ENCODE measurements around the gene ARL15. TPM values are rescaled to one million over a fixed set of nuclear protein-coding genes. Genes with fewer than 3 reads are reported as not detected.

The ARL15 gene
- total RNA-seq, 2 experiments from 2014 or later: 13.5 to 13.8 TPM

GRCh38 chr5:54186912-54187445 is 123.4 kb downstream of the ARL15 start:
- H3K4me3 Mint-ChIP-seq: no peak overlapping the region
- ChIA-PET POLR2A (no interaction called here), CTCF (no interaction called here)
- H3K27ac Mint-ChIP-seq: no peak overlapping the region
- no peak for DNase-seq
- peaks cover 6% of the 10 kb centered on the region for H3K9me3 Mint-ChIP-seq
- no peaks in the 10 kb centered on the region for H3K27me3 Mint-ChIP-seq
- H3K36me3 Mint-ChIP-seq (ENCODE audit: low read depth): no peaks in the 10 kb centered on the region
- no peaks in the 10 kb centered on the region for H3K4me1 Mint-ChIP-seq

- H3K27me3 Mint-ChIP-seq: no peaks in the 10 kb centered on the region
- no peaks in the 10 kb centered on the region for H3K4me1 Mint-ChIP-seq
- DNase-seq: no peak
- ChIA-PET POLR2A (no interaction called here), CTCF (no interaction called here)
- peaks cover 6% of the 10 kb centered on the region for H3K9me3 Mint-ChIP-seq
- H3K4me3 Mint-ChIP-seq: no peak overlapping the region
- H3K27ac Mint-ChIP-seq: no peak overlapping the region
- H3K36me3 Mint-ChIP-seq (ENCODE audit: low read depth): no peaks in the 10 kb centered on the region
Measured at GRCh38 chr5:54186108-54186507, 124.3 kb downstream of the ARL15 start.

- no peak for DNase-seq
Measured at GRCh38 chr5:54184806-54185205, 125.6 kb downstream of the ARL15 start.

GRCh38 chr5:54180630-54181031 is 129.7 kb downstream of the ARL15 start:
- no peak overlapping the region for H3K4me3 Mint-ChIP-seq
- peaks cover 7% of the 10 kb centered on the region for H3K9me3 Mint-ChIP-seq
- no peaks in the 10 kb centered on the region for H3K4me1 Mint-ChIP-seq
- ChIA-PET POLR2A (no interaction called here), CTCF (no interaction called here)
- no peaks in the 10 kb centered on the region for H3K27me3 Mint-ChIP-seq
- no peak for DNase-seq
- no peak overlapping the region for H3K27ac Mint-ChIP-seq
- H3K36me3 Mint-ChIP-seq (ENCODE audit: low read depth): no peaks in the 10 kb centered on the region

More at GRCh38 chr5:54184806-54185205, 125.6 kb downstream of the ARL15 start:
- H3K36me3 Mint-ChIP-seq (ENCODE audit: low read depth): no peaks in the 10 kb centered on the region
- ChIA-PET POLR2A (interaction anchor here (0.6 kb wide), 1 partner anchor 622 kb away, joined by 3 read pairs; no protein-coding TSS in a partner anchor), CTCF (interaction anchor here (0.7 kb wide), 2 partner anchors 306 to 1762 kb away, joined by 3 to 5 read pairs; no protein-coding TSS in a partner anchor)
- H3K27me3 Mint-ChIP-seq: no peaks in the 10 kb centered on the region
- H3K27ac Mint-ChIP-seq: no peak overlapping the region
- no peak overlapping the region for H3K4me3 Mint-ChIP-seq
- peaks cover 7% of the 10 kb centered on the region for H3K9me3 Mint-ChIP-seq
- no peaks in the 10 kb centered on the region for H3K4me1 Mint-ChIP-seq

GRCh38 chr5:54178991-54179390 is 131.4 kb downstream of the ARL15 start:
- H3K4me3 Mint-ChIP-seq: no peak overlapping the region
- peaks cover 2% of the 10 kb centered on the region for H3K9me3 Mint-ChIP-seq
- no peak for DNase-seq
- ChIA-PET POLR2A (no interaction called here), CTCF (no interaction called here)
- no peaks in the 10 kb centered on the region for H3K27me3 Mint-ChIP-seq
- no peaks in the 10 kb centered on the region for H3K36me3 Mint-ChIP-seq (ENCODE audit: low read depth)
- H3K27ac Mint-ChIP-seq: no peak overlapping the region
- no peaks in the 10 kb centered on the region for H3K4me1 Mint-ChIP-seq

GRCh38 chr5:54178207-54178606 is 132.2 kb downstream of the ARL15 start:
- CTCF ChIA-PET: no interaction called here
- no peaks in the 10 kb centered on the region for H3K27me3 Mint-ChIP-seq
- H3K36me3 Mint-ChIP-seq (ENCODE audit: low read depth): no peaks in the 10 kb centered on the region
- POLR2A ChIA-PET: no interaction called here
- DNase-seq: no peak
- H3K4me1 Mint-ChIP-seq: no peaks in the 10 kb centered on the region
- H3K9me3 Mint-ChIP-seq: peaks cover 2% of the 10 kb centered on the region
- no peak overlapping the region for H3K27ac Mint-ChIP-seq
- no peak overlapping the region for H3K4me3 Mint-ChIP-seq

- H3K4me3 Mint-ChIP-seq: no peak overlapping the region
- no peak overlapping the region for H3K27ac Mint-ChIP-seq
- no peak for DNase-seq
- H3K27me3 Mint-ChIP-seq: no peaks in the 10 kb centered on the region
- H3K9me3 Mint-ChIP-seq: peaks cover 2% of the 10 kb centered on the region
- ChIA-PET CTCF (no interaction called here), POLR2A (no interaction called here)
- peaks cover 2% of the 10 kb centered on the region for H3K4me1 Mint-ChIP-seq
- no peaks in the 10 kb centered on the region for H3K36me3 Mint-ChIP-seq (ENCODE audit: low read depth)
Measured at GRCh38 chr5:54177058-54177457, 133.3 kb downstream of the ARL15 start.

- ChIA-PET CTCF (no interaction called here), POLR2A (no interaction called here)
- Mint-ChIP-seq H3K9me3 (peaks cover 2% of the 10 kb centered on the region), H3K4me1 (peaks cover 3% of the 10 kb centered on the region), H3K27me3 (no peaks in the 10 kb centered on the region), H3K4me3 (no peak overlapping the region), H3K36me3 (ENCODE audit: low read depth) (no peaks in the 10 kb centered on the region), H3K27ac (no peak overlapping the region)
- DNase-seq: no peak
Measured at GRCh38 chr5:54176066-54176830, 134.1 kb downstream of the ARL15 start.

GRCh38 chr5:54173251-54173650 is 137.1 kb downstream of the ARL15 start:
- ChIA-PET CTCF (no interaction called here), POLR2A (no interaction called here)
- DNase-seq: no peak
- H3K36me3 Mint-ChIP-seq (ENCODE audit: low read depth): peaks cover 13% of the 10 kb centered on the region
- H3K4me3 Mint-ChIP-seq: no peak overlapping the region
- H3K4me1 Mint-ChIP-seq: peaks cover 3% of the 10 kb centered on the region
- no peaks in the 10 kb centered on the region for H3K9me3 Mint-ChIP-seq
- no peak overlapping the region for H3K27ac Mint-ChIP-seq
- H3K27me3 Mint-ChIP-seq: no peaks in the 10 kb centered on the region

GRCh38 chr5:54171645-54172384 is 138.6 kb downstream of the ARL15 start:
- no peaks in the 10 kb centered on the region for H3K27me3 Mint-ChIP-seq
- POLR2A ChIA-PET: no interaction called here
- H3K27ac Mint-ChIP-seq: no peak overlapping the region
- no peak overlapping the region for H3K4me3 Mint-ChIP-seq
- DNase-seq: no peak
- CTCF ChIA-PET: no interaction called here
- peaks cover 3% of the 10 kb centered on the region for H3K4me1 Mint-ChIP-seq
- H3K9me3 Mint-ChIP-seq: no peaks in the 10 kb centered on the region
- H3K36me3 Mint-ChIP-seq (ENCODE audit: low read depth): peaks cover 22% of the 10 kb centered on the region

- Mint-ChIP-seq H3K27ac (no peak overlapping the region), H3K9me3 (no peaks in the 10 kb centered on the region), H3K27me3 (no peaks in the 10 kb centered on the region), H3K4me1 (no peaks in the 10 kb centered on the region), H3K4me3 (no peak overlapping the region), H3K36me3 (ENCODE audit: low read depth) (peaks cover 24% of the 10 kb centered on the region)
- ChIA-PET POLR2A (no interaction called here), CTCF (no interaction called here)
- no peak for DNase-seq
Measured at GRCh38 chr5:54165687-54166086, 144.7 kb downstream of the ARL15 start.

- Mint-ChIP-seq H3K36me3 (ENCODE audit: low read depth) (peaks cover 5% of the 10 kb centered on the region), H3K4me3 (no peak overlapping the region), H3K9me3 (no peaks in the 10 kb centered on the region), H3K27me3 (no peaks in the 10 kb centered on the region), H3K27ac (no peak overlapping the region), H3K4me1 (no peaks in the 10 kb centered on the region)
- no peak for DNase-seq
- POLR2A ChIA-PET: no interaction called here
- CTCF ChIA-PET: no interaction called here
Measured at GRCh38 chr5:54162184-54162583, 148.2 kb downstream of the ARL15 start.

- H3K4me1 Mint-ChIP-seq: no peaks in the 10 kb centered on the region
- POLR2A ChIA-PET: no interaction called here
Measured at GRCh38 chr5:54160329-54160728, 150.0 kb downstream of the ARL15 start.

GRCh38 chr5:54159893-54160195 is 150.5 kb downstream of the ARL15 start:
- no peaks in the 10 kb centered on the region for H3K27me3 Mint-ChIP-seq
- POLR2A ChIA-PET: no interaction called here
- H3K4me3 Mint-ChIP-seq: no peak overlapping the region
- no peaks in the 10 kb centered on the region for H3K9me3 Mint-ChIP-seq
- DNase-seq: no peak
- no peak overlapping the region for H3K27ac Mint-ChIP-seq
- H3K4me1 Mint-ChIP-seq: no peaks in the 10 kb centered on the region
- CTCF ChIA-PET: no interaction called here
- H3K36me3 Mint-ChIP-seq (ENCODE audit: low read depth): no peaks in the 10 kb centered on the region

More at GRCh38 chr5:54160329-54160728, 150.0 kb downstream of the ARL15 start:
- H3K4me3 Mint-ChIP-seq: no peak overlapping the region
- DNase-seq: no peak
- CTCF ChIA-PET: no interaction called here
- H3K27me3 Mint-ChIP-seq: no peaks in the 10 kb centered on the region
- no peak overlapping the region for H3K27ac Mint-ChIP-seq
- H3K36me3 Mint-ChIP-seq (ENCODE audit: low read depth): no peaks in the 10 kb centered on the region
- no peaks in the 10 kb centered on the region for H3K9me3 Mint-ChIP-seq

Data from activated CD4-positive, alpha-beta memory T cell treated with anti-CD3 and anti-CD28 coated beads, Interleukin-2, amount 10 ng/mL, durations not matched to agents 7 days and 5 days (primary cell).